Mononuclear cell (primary cell): Measurements from ENCODE around the gene YIPF2. TPM values are rescaled to one million over a fixed set of nuclear protein-coding genes. Genes with fewer than 3 reads are reported as not detected.

ENCODE experiments used
- H3K27me3 ChIP-seq: 2 replicates; pipeline ENCODE4 v1.6.0; 2011; ENCODE audit warnings: low read length, control low read depth; ENCODE audit not compliant: insufficient read depth
- H3K4me1 ChIP-seq: 2 replicates; pipeline ENCODE4 v1.5.1; 2011; ENCODE audit warnings: mild to moderate bottlenecking, low read length, control low read depth; ENCODE audit not compliant: insufficient read depth
- H3K4me3 ChIP-seq: 2 replicates; pipeline ENCODE4 v1.5.1; 2011; ENCODE audit warnings: mild to moderate bottlenecking, low read length, moderate library complexity
- H3K9me3 ChIP-seq: 2 replicates; pipeline ENCODE4 v1.5.1; 2011; ENCODE audit warnings: low read depth, mild to moderate bottlenecking, control low read depth, low read length
- total RNA-seq: library from RNA; depleted of rRNA; stranded (reverse); fragments of >200 nt; gene quantifications from one replicate; pipeline ENCODE4 v1.2.3, GENCODE V29; 2012

YIPF2 gene
- total RNA-seq = 11.9 TPM

DNA sequence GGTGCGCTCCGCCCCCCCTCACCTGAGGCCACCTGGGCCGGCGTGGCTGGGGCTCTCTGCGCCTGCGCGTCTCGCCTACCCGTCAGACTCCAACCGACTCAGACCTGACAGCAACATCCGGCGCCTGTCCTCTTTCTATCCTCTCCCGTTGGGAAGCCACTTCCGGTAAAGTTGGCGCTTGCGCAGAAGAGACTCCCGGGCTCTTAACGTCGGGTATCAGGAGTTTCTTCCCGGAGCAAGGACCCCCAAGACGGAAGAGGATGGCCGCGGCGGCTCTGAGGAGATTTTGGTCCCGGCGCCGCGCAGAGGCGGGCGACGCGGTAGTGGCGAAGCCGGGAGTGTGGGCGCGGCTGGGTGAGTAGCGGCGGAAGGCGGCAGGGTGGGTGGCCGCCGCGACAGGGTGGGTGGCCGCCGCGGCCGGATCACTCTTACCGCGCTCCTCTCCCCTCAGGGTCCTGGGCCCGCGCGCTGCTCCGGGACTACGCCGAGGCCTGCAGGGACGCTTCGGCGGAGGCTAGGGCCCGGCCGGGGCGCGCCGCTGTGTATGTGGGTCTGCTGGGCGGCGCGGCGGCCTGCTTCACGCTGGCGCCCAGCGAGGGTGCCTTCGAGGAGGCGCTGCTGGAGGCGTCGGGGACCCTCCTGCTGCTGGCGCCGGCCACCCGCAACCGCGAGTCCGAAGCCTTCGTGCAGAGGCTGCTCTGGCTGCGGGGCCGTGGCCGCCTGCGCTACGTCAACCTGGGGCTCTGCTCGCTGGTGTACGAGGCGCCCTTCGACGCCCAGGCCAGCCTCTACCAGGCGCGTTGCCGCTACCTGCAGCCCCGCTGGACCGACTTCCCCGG, at the start of gene YIPF2, which contains the start of gene TIMM29:
YIPF2 (minus strand) TSS at position 77 of the 839 bp plus-strand sequence. CDS start 229 bp downstream, outside the sequence.
TIMM29 (plus strand) TSS at position 249 of the 839 bp plus-strand sequence; CDS start at position 261, 12 bp downstream.
- no peaks in the 10 kb centered on the region for H3K9me3 ChIP-seq
- H3K4me3 ChIP-seq = peak within 1 kb of the TSS; percentile 77
- H3K27me3 ChIP-seq = no peaks in the 10 kb centered on the region
- peaks cover 24% of the 10 kb centered on the region for H3K4me1 ChIP-seq

DNA sequence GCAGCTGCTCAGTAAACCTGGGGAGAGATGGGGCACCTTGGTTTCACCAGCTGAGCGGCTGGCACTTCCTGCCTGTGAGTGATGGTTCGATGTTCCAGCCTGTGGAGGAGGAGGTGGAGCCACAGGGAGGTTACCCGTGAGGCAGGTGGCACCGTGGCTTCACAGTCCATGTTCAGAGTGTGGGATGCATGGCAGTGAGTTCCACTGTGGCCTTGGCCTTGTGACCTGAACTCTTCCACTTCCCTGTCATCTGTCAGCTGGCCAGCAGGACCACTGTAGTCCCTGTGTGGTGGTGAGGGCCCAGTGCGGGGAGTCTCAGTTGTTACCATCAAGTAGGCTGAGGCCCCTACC, 49.3 kb upstream of the YIPF2 start:
- Histone ChIP-seq H3K4me3 (no peak overlapping the region), H3K27me3 (no peaks in the 10 kb centered on the region), H3K9me3 (no peaks in the 10 kb centered on the region), H3K4me1 (peaks cover 27% of the 10 kb centered on the region)

DNA sequence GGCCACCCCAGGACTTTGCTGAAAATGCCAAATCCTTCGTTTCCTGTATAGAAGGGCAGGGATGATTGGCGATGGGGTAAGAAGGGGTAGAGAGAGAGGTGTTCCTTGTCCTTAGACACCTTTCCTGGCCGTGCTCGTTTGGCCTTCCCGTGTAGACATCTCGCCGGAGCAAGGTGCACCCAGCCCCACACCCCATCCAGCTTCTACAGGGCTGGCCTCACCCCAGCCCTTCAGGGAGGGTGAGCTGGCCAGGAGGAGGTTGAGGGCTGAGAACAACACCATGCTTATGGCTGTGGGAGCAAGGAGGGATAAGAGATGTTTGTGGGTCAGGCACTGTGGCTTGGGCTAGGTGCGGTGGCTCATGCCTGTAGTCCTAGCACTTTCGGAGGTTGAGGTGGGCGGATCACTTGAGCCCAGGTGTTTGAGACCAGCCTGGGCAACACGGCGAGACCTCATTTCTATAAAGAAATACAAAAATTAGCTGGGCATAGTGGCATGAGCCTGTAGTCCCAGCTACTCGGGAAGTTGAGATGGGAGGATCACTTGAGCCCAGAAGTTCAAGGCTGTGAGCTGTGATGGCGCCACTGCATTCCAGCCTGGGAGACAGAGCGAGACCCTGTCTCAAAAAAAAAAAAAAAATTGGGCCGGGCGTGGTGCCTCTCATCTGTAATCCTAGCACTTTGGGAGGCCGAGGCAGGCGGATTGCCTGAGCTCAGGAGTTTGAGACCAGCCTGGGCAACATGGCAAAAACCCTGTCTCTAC, 47.9 kb upstream of the YIPF2 start:
- peaks cover 27% of the 10 kb centered on the region for H3K4me1 ChIP-seq
- no peaks in the 10 kb centered on the region for H3K27me3 ChIP-seq
- no peaks in the 10 kb centered on the region for H3K9me3 ChIP-seq
- H3K4me3 ChIP-seq = no peak overlapping the region

DNA sequence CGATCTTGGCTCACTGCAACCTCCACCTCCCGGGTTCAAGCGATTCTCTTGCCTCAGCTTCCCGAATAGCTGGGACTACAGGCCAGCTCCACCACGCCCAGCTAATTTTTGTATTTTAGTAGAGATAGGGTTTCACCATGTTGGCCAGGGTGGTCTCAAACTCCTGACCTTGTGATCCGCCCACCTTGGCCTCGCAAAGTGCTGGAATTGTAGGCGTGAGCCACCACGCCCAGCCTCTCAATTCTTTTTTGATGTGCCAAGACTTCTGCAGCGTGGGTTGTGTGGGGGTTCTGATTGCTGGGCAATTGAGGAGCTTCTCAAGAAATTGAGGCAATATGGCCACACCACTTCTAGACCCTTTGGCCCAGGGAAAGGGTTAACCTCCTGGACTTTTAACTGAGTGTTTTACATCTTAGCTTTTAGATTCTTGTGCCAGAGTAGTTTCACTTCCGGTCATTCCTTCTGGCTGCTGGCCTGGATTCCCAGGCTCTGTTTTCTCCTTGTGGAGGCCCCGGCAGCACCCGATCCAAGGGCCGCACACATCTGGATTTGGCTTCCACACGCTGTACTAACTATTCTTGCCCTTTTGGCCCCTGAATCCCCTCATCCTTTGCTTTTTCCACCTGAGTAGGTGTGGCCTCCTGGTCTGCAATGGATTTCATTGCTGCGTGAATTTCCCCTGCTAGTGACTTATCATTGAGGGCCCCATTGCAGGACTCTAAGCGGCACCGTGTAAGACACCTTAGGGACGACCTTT, 47.1 kb upstream of the YIPF2 start:
- H3K27me3 ChIP-seq = no peaks in the 10 kb centered on the region
- no peaks in the 10 kb centered on the region for H3K9me3 ChIP-seq
- no peak overlapping the region for H3K4me3 ChIP-seq
- H3K4me1 ChIP-seq = peaks cover 23% of the 10 kb centered on the region

DNA sequence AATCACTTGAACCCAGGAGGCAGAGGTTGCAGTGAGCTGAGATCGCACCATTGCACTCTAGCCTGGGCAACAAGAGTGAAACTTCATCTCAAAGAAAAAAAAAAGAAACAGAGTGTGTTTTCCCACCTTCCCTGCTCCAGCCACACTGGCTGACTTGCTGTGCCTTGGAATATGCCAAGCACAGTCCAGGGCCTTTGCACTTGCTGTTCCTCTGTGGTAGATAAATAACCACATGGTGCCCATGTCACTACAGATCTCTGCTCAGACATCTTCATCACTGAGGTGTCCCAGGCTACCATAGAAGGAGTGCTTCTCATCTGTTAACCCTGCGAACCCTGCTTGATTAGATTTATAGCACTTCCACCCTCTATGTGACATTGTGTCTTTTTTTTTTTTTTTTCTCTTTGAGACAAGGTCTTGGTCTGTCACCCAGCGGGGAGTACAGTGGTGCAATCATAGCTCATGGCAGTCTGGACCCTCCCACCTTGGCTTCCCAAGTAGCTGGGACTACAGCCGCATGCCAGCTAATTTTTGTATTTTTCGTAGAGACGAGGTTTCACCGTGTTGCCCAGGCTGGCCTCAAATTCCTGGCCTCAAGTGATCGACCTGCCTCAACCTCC, 42.8 kb upstream of the YIPF2 start:
- H3K4me1 ChIP-seq = peaks cover 10% of the 10 kb centered on the region

DNA sequence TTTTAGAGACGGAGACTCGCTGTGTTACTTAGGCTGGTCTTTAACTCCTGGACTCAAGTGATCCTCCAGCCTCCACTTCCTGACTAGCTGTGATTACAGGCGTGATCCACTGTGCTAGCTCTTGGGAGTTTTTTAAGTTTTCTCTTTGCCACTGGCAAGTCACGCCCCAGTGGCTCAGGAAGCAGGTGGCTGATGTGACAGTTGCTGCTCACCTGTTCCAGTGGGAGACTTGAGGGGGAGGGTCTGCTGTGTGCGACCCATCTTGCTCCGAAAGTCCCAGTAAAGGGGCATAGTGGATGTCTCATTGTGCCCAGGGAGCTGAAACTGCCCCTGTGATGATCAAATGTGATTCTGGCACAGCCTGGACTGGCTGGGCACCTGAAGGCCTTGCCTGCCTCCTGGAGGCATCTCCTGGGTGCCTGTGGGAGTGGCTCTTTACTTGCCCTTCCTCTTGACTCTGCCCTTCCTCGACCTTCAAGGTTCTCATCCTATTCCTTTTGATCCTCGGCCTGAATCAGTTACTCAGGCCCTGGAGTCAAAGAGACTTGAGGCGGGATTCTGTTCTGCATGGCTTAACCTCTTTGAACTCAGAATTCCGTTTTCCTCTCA, 40.2 kb upstream of the YIPF2 start:
- Histone ChIP-seq H3K27me3 (no peaks in the 10 kb centered on the region), H3K9me3 (no peaks in the 10 kb centered on the region), H3K4me1 (peaks cover 14% of the 10 kb centered on the region), H3K4me3 (no peak overlapping the region)

More for the DNA sequence above, 42.8 kb upstream of the YIPF2 start:
- H3K27me3 ChIP-seq = no peaks in the 10 kb centered on the region
- H3K4me3 ChIP-seq = no peak overlapping the region
- no peaks in the 10 kb centered on the region for H3K9me3 ChIP-seq

DNA sequence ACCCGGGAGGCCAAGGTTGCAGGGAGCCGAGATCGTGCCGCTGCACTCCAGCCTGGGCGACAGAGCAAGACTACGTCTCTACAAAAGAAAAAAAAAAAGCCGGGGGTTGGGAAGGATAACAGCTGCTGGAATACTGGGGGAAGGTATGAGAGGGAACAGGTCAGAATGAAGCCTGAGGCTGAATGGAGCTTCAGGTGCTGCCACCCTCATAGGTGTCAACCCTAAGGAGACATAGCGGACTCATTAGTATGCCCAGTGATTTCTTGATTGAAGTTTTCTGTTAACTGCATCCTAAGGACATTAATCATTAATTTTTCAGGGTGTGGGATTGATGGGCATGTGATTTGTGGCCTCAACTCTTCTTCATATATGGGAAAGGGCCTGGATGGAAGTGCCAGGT, 38.4 kb upstream of the YIPF2 start:
- no peaks in the 10 kb centered on the region for H3K27me3 ChIP-seq
- no peaks in the 10 kb centered on the region for H3K9me3 ChIP-seq
- no peak overlapping the region for H3K4me3 ChIP-seq
- peaks cover 33% of the 10 kb centered on the region for H3K4me1 ChIP-seq

DNA sequence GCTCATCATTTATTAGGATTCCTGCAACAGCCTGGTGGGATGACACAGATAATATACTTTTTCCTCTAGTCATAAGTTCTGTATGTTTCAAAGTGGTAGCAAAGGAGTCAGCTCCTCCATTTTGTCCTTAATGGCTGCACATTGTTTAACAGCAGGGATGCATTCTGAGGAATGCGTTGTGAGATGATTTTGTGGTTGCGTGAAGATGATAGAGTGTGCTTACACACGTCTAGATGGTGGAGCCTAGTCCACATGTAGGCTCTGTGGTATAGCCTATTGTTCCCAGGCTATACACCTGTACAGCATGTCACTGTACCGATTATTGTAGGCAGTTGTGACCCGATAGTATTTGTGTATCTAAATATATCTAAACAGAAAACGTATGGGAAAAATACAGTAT, 37.0 kb upstream of the YIPF2 start:
- no peaks in the 10 kb centered on the region for H3K9me3 ChIP-seq
- H3K4me1 ChIP-seq = peaks cover 37% of the 10 kb centered on the region
- H3K27me3 ChIP-seq = no peaks in the 10 kb centered on the region
- no peak overlapping the region for H3K4me3 ChIP-seq

DNA sequence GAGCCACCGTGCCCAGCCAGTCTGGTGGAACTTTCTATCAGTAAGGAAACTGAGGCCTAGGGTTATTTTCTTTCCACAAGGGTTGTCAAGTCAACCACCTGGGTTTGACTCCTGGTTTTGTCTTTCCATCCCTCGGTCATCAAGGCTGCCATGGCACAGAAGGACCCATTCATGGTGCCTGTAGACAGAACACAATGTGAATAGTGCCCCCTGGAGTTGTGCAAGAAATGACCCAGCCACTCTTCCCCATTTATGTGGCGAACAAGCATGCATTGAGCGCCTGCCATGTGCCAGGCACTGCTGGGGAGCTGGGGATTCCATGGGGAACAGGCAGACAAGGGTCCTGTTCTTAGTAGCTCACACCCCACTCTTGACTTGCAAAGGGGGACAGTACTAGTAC, 36.5 kb upstream of the YIPF2 start:
- Histone ChIP-seq H3K9me3 (no peaks in the 10 kb centered on the region), H3K4me1 (peaks cover 41% of the 10 kb centered on the region), H3K4me3 (no peak overlapping the region)

DNA sequence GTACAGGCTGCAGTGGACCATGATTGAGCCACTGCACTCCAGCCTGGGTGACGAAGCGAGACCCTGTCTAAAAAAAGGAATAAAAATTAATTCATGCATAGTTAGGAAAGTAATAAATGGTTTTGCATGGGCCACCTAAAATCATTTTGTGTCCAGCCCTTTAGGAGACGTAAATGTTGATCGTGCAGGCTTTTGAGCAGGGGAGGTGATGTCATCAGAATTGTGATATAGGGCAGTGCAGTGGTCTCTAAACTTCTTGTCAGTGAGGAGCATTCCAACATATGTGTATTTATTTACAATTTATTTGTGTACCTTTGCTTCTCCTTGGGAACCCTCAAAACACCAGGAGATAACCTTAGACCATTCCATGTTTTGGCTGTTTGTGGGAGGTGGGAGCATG, 35.4 kb upstream of the YIPF2 start:
- Histone ChIP-seq H3K9me3 (no peaks in the 10 kb centered on the region), H3K27me3 (no peaks in the 10 kb centered on the region), H3K4me3 (no peak overlapping the region), H3K4me1 (peaks cover 46% of the 10 kb centered on the region)

More for the DNA sequence above, 36.5 kb upstream of the YIPF2 start:
- H3K27me3 ChIP-seq = no peaks in the 10 kb centered on the region

DNA sequence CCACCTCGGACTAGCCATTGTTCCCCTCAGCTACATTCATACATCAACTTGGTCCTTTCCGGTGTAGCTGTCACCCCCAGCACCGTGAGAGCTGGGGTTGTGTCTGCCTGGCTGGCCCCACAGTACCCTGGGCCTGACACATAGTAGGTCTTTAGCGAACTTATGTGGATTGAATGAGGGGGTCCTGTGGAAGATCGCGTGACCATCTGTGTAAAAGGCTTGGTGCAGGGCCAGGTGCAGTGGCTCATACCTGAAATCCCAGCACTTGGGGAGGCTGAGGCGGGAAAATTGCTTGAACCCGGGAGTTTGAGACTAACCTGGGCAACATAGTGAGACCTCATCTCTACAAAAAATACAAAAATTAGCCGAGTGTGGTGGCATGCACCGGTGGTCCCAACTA, 34.4 kb upstream of the YIPF2 start:
- H3K4me3 ChIP-seq = no peak overlapping the region
- H3K4me1 ChIP-seq = peaks cover 41% of the 10 kb centered on the region
- no peaks in the 10 kb centered on the region for H3K9me3 ChIP-seq
- no peaks in the 10 kb centered on the region for H3K27me3 ChIP-seq

DNA sequence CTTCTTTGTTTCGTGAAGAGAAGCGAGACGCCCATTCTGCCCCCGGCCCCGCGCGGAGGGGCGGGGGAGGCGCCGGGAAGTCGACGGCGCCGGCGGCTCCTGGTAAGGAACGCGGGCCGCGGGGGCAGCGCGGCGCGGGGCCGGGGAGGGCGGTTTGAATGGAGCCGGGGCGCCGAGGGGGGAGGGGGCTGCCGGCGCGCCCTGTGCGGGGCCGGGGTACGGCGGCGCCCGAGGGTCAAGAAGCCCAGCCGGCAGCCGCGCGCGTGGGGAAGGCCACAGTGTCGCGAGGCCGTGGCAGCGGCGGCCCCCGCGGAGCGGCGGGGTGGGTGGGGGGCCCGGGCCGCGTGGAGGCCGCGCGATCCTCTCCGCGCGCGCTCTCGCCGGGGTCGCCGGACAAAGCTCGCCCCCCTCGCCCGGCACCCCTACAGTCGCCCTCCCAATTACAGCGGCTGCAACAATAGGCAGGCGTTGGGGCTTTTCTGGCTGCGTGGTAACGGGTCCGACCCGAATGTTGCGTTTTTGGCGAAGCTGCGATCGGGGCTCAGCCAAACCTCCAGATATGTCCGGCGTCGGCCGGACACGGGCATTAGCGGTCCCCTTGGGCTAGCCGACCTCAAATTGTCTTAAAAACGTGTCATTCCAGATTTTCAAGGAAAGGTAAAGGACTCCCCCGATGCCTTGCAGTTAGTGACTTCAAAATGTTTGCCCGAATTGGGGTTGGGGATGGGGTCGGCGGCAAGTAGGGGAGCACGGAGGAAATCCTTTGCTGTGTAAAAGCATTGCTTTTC, 32.8 kb upstream of the YIPF2 start:
- Histone ChIP-seq H3K4me3 (peak overlapping the region; percentile 79), H3K9me3 (no peaks in the 10 kb centered on the region), H3K27me3 (no peaks in the 10 kb centered on the region), H3K4me1 (peaks cover 41% of the 10 kb centered on the region)

DNA sequence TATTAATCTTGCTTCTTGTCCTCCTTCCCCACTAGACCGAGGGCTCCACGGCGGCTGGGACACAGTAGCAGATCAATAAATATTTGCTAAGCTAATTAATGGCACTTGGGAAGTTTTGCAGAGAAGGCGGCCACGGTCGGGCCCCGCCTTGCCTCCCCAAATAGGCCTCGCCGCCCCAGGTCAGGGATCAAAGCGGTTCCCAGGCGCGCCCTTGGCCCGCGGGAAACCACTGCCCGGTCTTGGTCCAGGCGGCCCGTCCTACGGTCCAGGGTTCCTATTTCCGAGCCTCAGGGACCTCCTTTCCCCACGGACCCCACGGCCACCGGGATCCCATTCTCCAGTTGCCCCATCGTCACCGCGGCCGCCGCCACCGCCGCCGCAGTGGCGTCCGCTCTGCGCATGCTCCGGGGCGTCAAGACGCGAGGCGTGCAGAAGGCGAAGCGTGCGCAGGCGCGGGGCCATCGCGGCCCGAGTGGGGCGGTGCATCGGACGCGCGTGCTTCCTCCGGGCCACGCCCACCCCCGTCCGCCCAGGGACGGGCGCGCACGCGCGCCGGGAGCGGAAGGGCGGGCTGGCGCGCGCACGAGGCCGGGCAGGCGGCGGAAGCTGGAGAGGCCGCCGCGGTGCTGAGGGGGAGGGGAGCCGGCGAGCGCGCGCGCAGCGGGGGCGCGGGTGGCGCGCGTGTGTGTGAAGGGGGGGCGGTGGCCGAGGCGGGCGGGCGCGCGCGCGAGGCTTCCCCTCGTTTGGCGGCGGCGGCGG, 32.1 kb upstream of the YIPF2 start, which contains the start of gene SMARCA4:
SMARCA4 (plus strand) TSS at position 717 of the 759 bp plus-strand sequence. CDS start 23,122 bp downstream, outside the sequence.
- peak within 1 kb of the TSS; percentile 79 for H3K4me3 ChIP-seq
- H3K9me3 ChIP-seq = no peaks in the 10 kb centered on the region
- H3K27me3 ChIP-seq = no peaks in the 10 kb centered on the region
- peaks cover 41% of the 10 kb centered on the region for H3K4me1 ChIP-seq
